Activated naive CD4-positive, alpha-beta T cell treated with anti-CD3 and anti-CD28 coated beads for 36 hours (primary cell): ENCODE data around the gene ATF6B. TPM values are rescaled to one million over a fixed set of nuclear protein-coding genes. Genes with fewer than 3 reads are reported as not detected.

Experiments
- CTCF ChIA-PET: fragments of 350-600 bp; sonication (Branson Sonifier 250); formaldehyde crosslinking; loops from one replicate; lab custom pipeline; 2021; ENCODE audit warnings: antibody characterized with exemption; lab: Charles Lee
- DNase-seq: peaks from one replicate; pipeline ENCODE4 v3.0.0-alpha.2; 2020
- H3K27ac Mint-ChIP-seq: one replicate; pipeline ENCODE4 v1.8.0; 2021; ENCODE audit warnings: mild to moderate bottlenecking, mixed read lengths
- H3K27me3 Mint-ChIP-seq: one replicate; pipeline ENCODE4 v1.8.0; 2021; ENCODE audit warnings: low read depth, mixed read lengths
- H3K36me3 Mint-ChIP-seq: one replicate; pipeline ENCODE4 v1.8.0; 2021; ENCODE audit warnings: low read depth, mixed read lengths
- H3K4me1 Mint-ChIP-seq: one replicate; pipeline ENCODE4 v1.8.0; 2021; ENCODE audit warnings: low read depth, mixed read lengths
- H3K4me3 Mint-ChIP-seq: one replicate; pipeline ENCODE4 v1.8.0; 2021; ENCODE audit warnings: mild to moderate bottlenecking, moderate library complexity, mixed read lengths
- H3K9me3 Mint-ChIP-seq: one replicate; pipeline ENCODE4 v1.8.0; 2021; ENCODE audit warnings: mixed read lengths
- intact Hi-C: fragments of 100-400 bp; cut with micrococcal nuclease; formaldehyde crosslinking; loops from one replicate; pipeline ENCODE4 v1.15.1; 2023
- total RNA-seq, 2 experiments: library from RNA; stranded (reverse); gene quantifications; one replicate each; pipeline ENCODE4 v1.2.3, GENCODE V29; 2021

ATF6B gene
- total RNA-seq, 2 experiments from 2014 or later: 68.2 to 69.4 TPM

- intact Hi-C loops: no loop called here
- Mint-ChIP-seq H3K4me1 (peaks cover 8% of the 10 kb centered on the region), H3K4me3 (no peak overlapping the region), H3K36me3 (no peaks in the 10 kb centered on the region), H3K9me3 (no peaks in the 10 kb centered on the region), H3K27ac (no peak overlapping the region), H3K27me3 (peaks cover 17% of the 10 kb centered on the region)
- DNase-seq: no peak
- CTCF ChIA-PET: interaction anchor here (0.6 kb wide), 1 partner anchor 522 kb away, joined by 3 read pairs; no protein-coding TSS in a partner anchor
Observed at GRCh38 chr6:32082478-32082877, 45.6 kb downstream of the ATF6B start.

DNA sequence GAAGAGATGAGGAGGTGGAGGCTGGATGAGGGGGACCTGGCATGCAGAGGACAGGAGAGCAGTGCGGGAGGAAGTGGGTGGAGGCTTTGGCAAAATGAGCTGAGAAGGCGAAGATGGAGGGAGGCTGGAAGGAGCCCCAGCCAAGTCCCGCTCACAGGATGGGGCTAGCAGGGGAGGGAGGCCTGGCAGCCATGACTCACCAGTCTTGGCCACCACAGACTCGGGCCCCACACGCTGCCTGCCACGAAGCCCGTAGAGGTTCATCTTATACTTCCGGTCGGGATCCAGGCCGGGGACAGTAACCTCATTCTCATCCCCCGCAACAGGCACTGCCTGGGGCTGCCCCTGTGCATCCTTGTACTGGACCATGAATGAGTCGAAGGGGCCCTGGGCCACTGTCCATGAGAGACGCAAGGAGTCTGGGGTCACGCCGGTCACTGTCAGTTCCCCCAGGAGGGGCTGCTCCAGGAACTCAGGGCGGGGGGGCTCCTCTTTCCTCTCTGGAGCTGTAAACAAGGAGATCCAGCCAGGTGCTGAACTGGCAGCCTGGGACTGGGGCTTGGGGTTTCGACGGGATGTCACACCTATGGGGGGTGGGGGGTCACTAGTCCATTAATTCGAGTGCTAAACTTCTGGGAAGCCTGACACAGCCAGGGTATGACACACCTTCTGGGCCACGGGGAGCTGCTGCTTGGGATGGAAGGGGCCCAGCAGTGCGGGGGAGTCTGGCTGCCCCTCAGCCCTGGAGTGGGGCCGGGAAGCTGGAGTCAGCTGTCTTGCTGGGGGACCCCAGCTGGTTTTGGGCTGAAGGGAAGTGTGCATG is 46.7 kb downstream of the ATF6B start:
- no peak for DNase-seq
- H3K4me3 Mint-ChIP-seq: no peak overlapping the region
- no peaks in the 10 kb centered on the region for H3K9me3 Mint-ChIP-seq
- no peaks in the 10 kb centered on the region for H3K36me3 Mint-ChIP-seq
- H3K27me3 Mint-ChIP-seq: peaks cover 13% of the 10 kb centered on the region
- CTCF ChIA-PET: no interaction called here
- H3K27ac Mint-ChIP-seq: no peak overlapping the region
- intact Hi-C loops: no loop called here
- peaks cover 2% of the 10 kb centered on the region for H3K4me1 Mint-ChIP-seq

GRCh38 chr6:32079566-32080290 is 48.3 kb downstream of the ATF6B start:
- CTCF ChIA-PET: no interaction called here

DNA sequence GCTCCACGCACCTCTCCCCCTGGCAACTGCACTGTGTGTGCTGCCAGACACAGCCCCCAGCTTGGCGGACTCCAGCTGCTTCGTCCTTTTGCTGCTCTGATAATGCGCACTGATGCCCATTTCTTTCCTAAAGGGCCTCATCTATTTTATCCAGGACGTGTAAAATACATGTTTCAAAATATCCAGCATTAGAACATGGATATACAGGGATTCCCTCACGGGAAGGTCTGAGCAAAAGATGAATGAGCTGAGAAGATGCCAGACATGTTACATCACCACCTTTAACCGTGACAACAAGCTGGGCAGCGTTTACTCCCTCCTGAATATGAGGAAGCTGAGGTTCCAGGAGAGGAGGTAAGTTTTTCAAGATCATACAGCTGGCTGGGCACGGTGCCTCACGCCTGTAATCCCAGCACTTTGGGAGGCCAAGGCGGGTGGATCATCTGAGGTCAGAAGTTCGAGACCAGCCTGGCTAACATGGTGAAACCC is 51.7 kb downstream of the ATF6B start:
- H3K27me3 Mint-ChIP-seq: no peaks in the 10 kb centered on the region
- CTCF ChIA-PET: no interaction called here
- intact Hi-C loops: no loop called here
- no peaks in the 10 kb centered on the region for H3K36me3 Mint-ChIP-seq
- no peaks in the 10 kb centered on the region for H3K9me3 Mint-ChIP-seq
- H3K27ac Mint-ChIP-seq: no peak overlapping the region
- no peak for DNase-seq
- no peaks in the 10 kb centered on the region for H3K4me1 Mint-ChIP-seq
- H3K4me3 Mint-ChIP-seq: no peak overlapping the region

More at GRCh38 chr6:32079566-32080290, 48.3 kb downstream of the ATF6B start:
- intact Hi-C loops: no loop called here
- Mint-ChIP-seq H3K27ac (no peak overlapping the region), H3K4me3 (no peak overlapping the region), H3K27me3 (peaks cover 3% of the 10 kb centered on the region), H3K4me1 (no peaks in the 10 kb centered on the region), H3K9me3 (no peaks in the 10 kb centered on the region), H3K36me3 (no peaks in the 10 kb centered on the region)
- no peak for DNase-seq

GRCh38 chr6:32075781-32076180 is 52.3 kb downstream of the ATF6B start:
- Mint-ChIP-seq H3K9me3 (no peaks in the 10 kb centered on the region), H3K36me3 (no peaks in the 10 kb centered on the region), H3K4me1 (no peaks in the 10 kb centered on the region), H3K4me3 (no peak overlapping the region), H3K27ac (no peak overlapping the region), H3K27me3 (no peaks in the 10 kb centered on the region)
- DNase-seq: no peak
- intact Hi-C loops: no loop called here
- CTCF ChIA-PET: no interaction called here

- Mint-ChIP-seq H3K4me1 (no peaks in the 10 kb centered on the region), H3K36me3 (no peaks in the 10 kb centered on the region), H3K9me3 (no peaks in the 10 kb centered on the region), H3K4me3 (no peak overlapping the region), H3K27ac (no peak overlapping the region), H3K27me3 (no peaks in the 10 kb centered on the region)
- CTCF ChIA-PET: no interaction called here
- DNase-seq: no peak
- intact Hi-C loops: no loop called here
Observed at GRCh38 chr6:32074996-32075532, 53.0 kb downstream of the ATF6B start.

DNA sequence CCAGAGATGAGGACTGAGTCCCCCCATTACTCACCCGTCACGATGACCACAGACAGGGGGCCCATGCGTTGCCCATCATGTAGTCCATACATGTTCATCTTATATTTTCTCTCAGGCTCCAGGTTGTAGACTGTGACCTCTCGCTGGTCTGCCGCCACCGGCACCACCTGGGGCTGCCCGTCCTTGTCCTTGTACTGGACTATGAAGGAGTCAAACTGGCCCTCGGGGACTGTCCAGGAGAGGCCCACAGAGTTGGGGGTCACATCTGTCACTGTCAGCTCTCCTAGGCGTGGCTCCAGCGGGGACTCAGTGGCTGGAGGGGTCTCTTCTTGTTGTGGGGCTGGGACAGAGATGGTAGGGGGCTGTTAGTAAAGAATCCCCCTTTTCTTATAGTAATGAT is 54.4 kb downstream of the ATF6B start:
- H3K27me3 Mint-ChIP-seq: no peaks in the 10 kb centered on the region
- DNase-seq: no peak
- intact Hi-C loops: no loop called here
- CTCF ChIA-PET: no interaction called here
- H3K27ac Mint-ChIP-seq: no peak overlapping the region
- no peaks in the 10 kb centered on the region for H3K36me3 Mint-ChIP-seq
- H3K9me3 Mint-ChIP-seq: no peaks in the 10 kb centered on the region
- H3K4me3 Mint-ChIP-seq: no peak overlapping the region
- H3K4me1 Mint-ChIP-seq: no peaks in the 10 kb centered on the region

- CTCF ChIA-PET: no interaction called here
- no peak for DNase-seq
- H3K27ac Mint-ChIP-seq: no peak overlapping the region
- H3K9me3 Mint-ChIP-seq: no peaks in the 10 kb centered on the region
- intact Hi-C loops: no loop called here
- H3K36me3 Mint-ChIP-seq: no peaks in the 10 kb centered on the region
- no peaks in the 10 kb centered on the region for H3K4me1 Mint-ChIP-seq
- no peaks in the 10 kb centered on the region for H3K27me3 Mint-ChIP-seq
- no peak overlapping the region for H3K4me3 Mint-ChIP-seq
Observed at GRCh38 chr6:32073101-32073500, 54.9 kb downstream of the ATF6B start.

DNA sequence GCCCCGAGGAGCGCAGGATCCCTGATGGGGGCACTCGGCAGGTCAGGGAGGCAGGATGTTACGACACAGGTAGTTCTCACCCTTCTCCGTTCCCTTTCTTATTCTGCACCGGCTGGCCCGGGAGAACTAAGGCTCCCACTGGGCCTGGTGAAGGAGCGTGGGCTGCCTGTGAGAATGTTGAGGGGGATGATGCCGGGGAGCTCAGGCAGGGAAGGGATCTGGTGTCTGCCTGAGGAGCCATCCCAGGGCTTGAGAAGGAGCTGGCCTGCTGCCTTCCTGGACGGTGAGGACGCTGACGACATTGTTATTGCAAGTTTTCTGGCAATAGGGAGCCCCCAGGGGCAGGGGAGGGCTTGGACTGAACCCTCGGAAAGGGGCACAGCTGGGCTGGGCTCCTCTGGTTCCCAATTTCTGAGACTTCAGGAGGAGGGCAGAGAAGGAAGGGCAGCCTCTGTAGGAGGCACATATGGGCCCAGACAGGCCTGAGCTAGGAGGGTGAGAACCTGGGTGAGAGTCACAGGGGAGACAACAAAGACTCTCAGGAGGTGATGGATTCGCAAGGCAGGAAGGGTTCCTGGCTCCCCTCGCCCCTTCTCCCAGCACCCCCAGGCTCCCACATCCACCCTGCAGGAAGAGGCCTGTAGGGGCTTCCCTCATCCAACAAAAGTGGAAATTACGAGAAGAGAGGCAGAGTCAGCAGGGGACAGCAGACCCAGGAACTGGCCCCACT is 57.1 kb downstream of the ATF6B start:
- DNase-seq: no peak
- CTCF ChIA-PET: no interaction called here
- Mint-ChIP-seq H3K4me1 (no peaks in the 10 kb centered on the region), H3K9me3 (no peaks in the 10 kb centered on the region), H3K4me3 (no peak overlapping the region), H3K27me3 (no peaks in the 10 kb centered on the region), H3K27ac (no peak overlapping the region), H3K36me3 (no peaks in the 10 kb centered on the region)
- intact Hi-C loops: no loop called here

- Mint-ChIP-seq H3K9me3 (no peaks in the 10 kb centered on the region), H3K27ac (no peak overlapping the region), H3K27me3 (no peaks in the 10 kb centered on the region), H3K4me3 (no peak overlapping the region), H3K4me1 (no peaks in the 10 kb centered on the region), H3K36me3 (no peaks in the 10 kb centered on the region)
- intact Hi-C loops: no loop called here
- DNase-seq: no peak
- CTCF ChIA-PET: no interaction called here
Observed at GRCh38 chr6:32069878-32070515, 58.0 kb downstream of the ATF6B start.

GRCh38 chr6:32069460-32069859 is 58.6 kb downstream of the ATF6B start:
- intact Hi-C loops: no loop called here
- H3K27ac Mint-ChIP-seq: no peak overlapping the region
- H3K9me3 Mint-ChIP-seq: no peaks in the 10 kb centered on the region
- no peak for DNase-seq
- H3K4me1 Mint-ChIP-seq: no peaks in the 10 kb centered on the region
- CTCF ChIA-PET: no interaction called here
- H3K4me3 Mint-ChIP-seq: no peak overlapping the region
- H3K36me3 Mint-ChIP-seq: no peaks in the 10 kb centered on the region
- no peaks in the 10 kb centered on the region for H3K27me3 Mint-ChIP-seq

DNA sequence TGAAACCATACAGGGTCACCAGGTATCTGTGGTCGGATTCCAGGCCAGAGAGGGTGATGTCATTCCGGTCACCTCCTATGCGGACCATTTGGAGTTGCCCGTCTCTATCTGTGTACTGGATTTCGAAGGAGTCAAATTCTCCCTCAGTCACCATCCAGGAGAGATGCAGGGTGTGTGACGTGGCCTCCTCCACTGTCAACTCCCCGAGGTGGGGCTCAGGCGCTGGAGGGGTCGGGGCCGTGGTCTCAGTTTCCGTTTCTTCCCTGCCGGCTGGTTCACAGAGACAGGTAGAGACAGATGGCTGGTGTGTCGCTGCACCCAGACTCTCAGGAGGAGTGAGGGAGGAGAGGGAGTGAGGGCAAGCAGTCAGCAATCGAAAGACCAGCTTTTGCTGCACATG is 59.2 kb downstream of the ATF6B start:
- DNase-seq: no peak
- Mint-ChIP-seq H3K4me3 (no peak overlapping the region), H3K4me1 (no peaks in the 10 kb centered on the region), H3K9me3 (no peaks in the 10 kb centered on the region), H3K36me3 (no peaks in the 10 kb centered on the region), H3K27me3 (no peaks in the 10 kb centered on the region), H3K27ac (no peak overlapping the region)
- CTCF ChIA-PET: no interaction called here
- intact Hi-C loops: no loop called here
